C4-2B (cell line): Measurements from ENCODE around the gene ARFGAP1.

Experiments
- H3K27ac ChIP-seq: fragments of 450-650 bp; 2 replicates; pipeline ENCODE4 v1.5.1; 2017
- ZFX ChIP-seq: fragments of 450-650 bp; IDR thresholded peaks from 2 replicates; pipeline ENCODE4 v1.6.1; 2017
- TF ChIP-seq, protein P1 (sequence below): fragments of 450-650 bp; conservative IDR thresholded peaks from 2 replicates; pipeline ENCODE4 v1.5.1; 2017; ENCODE audit warnings: mild to moderate bottlenecking

Gene ARFGAP1

DNA sequence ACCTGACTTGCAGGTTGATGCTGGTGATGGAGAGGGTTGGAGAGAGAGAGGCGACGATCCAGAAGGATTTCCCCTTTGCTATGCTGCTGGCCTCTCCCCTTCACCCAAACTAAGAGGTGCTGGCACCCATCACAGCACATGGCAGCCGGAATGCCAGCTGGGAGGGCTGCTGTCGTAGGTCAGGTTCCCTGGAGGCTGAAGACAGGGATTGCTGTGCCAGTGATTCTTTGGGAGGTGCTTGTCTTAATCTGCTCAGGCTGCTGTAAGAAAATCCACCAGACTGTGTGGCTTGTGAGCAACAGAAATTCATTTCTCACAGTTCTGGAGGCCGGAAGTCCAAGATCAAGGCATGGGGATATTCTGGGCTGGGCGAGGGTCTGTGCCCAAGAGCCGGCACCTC lies 4.4 kb upstream of the ARFGAP1 start:
- no peak overlapping the region for H3K27ac ChIP-seq
- TF ChIP-seq, protein P1, sequence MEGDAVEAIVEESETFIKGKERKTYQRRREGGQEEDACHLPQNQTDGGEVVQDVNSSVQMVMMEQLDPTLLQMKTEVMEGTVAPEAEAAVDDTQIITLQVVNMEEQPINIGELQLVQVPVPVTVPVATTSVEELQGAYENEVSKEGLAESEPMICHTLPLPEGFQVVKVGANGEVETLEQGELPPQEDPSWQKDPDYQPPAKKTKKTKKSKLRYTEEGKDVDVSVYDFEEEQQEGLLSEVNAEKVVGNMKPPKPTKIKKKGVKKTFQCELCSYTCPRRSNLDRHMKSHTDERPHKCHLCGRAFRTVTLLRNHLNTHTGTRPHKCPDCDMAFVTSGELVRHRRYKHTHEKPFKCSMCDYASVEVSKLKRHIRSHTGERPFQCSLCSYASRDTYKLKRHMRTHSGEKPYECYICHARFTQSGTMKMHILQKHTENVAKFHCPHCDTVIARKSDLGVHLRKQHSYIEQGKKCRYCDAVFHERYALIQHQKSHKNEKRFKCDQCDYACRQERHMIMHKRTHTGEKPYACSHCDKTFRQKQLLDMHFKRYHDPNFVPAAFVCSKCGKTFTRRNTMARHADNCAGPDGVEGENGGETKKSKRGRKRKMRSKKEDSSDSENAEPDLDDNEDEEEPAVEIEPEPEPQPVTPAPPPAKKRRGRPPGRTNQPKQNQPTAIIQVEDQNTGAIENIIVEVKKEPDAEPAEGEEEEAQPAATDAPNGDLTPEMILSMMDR: no peak
- no peak for TF ChIP-seq ZFX

- no peak overlapping the region for H3K27ac ChIP-seq
- no peak for TF ChIP-seq ZFX
- TF ChIP-seq, protein P1: no peak
Observed at GRCh38 chr20:63268671-63269439, 3.8 kb upstream of the ARFGAP1 start.

DNA sequence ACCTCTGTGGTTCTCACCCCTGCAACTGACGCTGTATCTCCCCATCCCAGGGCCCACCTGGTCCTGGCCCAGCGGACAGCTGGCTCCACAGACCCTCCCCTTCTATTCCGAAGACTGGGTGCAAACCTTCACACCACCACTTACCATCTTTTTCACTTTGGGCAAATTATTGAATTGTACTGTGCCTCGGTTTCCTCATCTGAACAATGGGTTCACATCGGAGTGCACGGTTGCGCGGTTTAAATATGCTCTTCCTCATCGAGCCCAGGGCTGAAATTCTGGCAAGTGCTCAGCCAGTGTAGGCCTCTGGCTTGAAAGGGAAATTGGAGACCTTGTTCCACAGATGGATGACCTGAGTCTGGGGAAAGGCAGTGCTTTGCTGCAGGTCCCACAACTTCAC lies 2.9 kb upstream of the ARFGAP1 start:
- no peak for TF ChIP-seq ZFX
- TF ChIP-seq, protein P1: no peak
- H3K27ac ChIP-seq: no peak overlapping the region

DNA sequence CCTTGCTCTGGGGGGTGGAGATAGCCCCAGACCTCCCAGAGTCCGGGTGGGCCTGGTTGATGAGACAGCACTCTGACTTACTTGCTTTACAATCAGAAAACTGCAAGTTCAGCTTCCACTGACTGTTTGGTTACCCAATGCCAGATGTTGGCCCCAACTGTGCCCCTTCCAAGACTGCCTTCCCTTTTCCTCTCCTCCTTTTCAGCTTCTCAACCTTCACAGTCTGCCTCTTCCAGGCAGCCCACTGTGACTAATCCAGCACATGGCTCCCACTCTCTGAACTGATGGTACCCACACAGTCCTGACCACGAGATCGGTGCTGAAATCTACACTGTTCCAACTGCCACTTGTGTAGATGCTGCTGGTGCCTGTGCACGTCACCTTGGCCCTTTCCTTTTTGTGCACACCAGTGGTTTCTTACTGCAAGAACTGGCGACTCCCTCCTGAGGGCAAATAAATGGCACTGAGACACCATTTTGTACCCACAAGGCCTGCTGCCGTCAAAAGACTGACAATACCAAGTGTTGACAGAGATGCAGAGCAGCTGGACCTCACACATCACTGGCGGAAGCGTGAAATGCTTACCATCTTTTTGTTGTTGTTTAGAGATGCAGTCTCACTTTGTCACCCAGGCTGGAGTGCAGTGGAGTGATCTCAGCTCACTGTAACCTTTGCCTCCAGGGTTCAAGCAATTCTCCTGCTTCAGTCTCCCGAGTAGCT lies 1.8 kb upstream of the ARFGAP1 start:
- no peak overlapping the region for H3K27ac ChIP-seq
- TF ChIP-seq, protein P1: no peak
- no peak for TF ChIP-seq ZFX

DNA sequence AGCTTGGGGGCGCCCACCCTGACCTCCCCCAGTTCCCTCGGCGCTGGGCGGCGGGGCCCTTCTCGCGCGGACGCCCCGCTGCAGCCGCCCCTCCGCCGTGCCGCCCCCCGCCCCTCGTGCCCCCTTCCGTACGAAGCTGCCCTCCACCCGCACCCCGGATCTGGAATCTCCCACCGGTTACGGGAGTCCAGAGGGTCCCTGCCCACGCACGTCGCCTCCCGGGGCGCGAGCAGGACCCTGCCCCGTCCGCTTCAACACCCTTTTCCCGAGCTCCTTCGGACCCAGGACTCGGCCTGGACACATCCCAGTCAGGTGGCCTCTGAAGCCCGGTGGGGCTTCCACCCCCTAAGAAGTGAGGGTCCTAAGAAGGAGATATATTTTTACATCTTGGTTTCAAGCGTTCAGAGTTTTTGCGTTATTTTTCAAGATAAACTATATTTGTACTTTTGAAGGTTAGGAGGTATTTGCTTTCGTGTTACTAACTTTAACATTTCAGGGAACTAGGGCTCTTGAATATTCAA lies 506 bp downstream of the ARFGAP1 start:
- TF ChIP-seq, protein P1: no peak
- TF ChIP-seq ZFX: peak; percentile 18; the same call in 1 of the 2 replicates
- H3K27ac ChIP-seq: peak overlapping the region; percentile 86

- H3K27ac ChIP-seq: peak overlapping the region; percentile 86
- TF ChIP-seq ZFX: no peak
- TF ChIP-seq, protein P1: no peak
Observed at GRCh38 chr20:63273635-63274380, 1.2 kb downstream of the ARFGAP1 start.
